GM18526 (cell line): ENCODE measurements around the gene BCLAF3.

Experiments used
- POLR2A ChIP-seq: IDR thresholded peaks from 3 replicates; pipeline ENCODE4 v1.6.1; 2011; ENCODE audit not compliant: insufficient read length; ENCODE audit errors: extremely low read depth

BCLAF3 gene

GRCh38 chrX:19990556-19991349 lies at the start of gene BCLAF3:
Gene BCLAF3 (minus strand): TSS chrX:19991061. CDS start chrX:19970264, 20,797 bp downstream.
- TF ChIP-seq POLR2A = peak; percentile 41

- no peak for TF ChIP-seq POLR2A
Measured at GRCh38 chrX:20038966-20039365, 48.1 kb upstream of the BCLAF3 start.

- no peak for TF ChIP-seq POLR2A
Measured at GRCh38 chrX:20037186-20037585, 46.3 kb upstream of the BCLAF3 start.

GRCh38 chrX:20032201-20032600 lies 41.3 kb upstream of the BCLAF3 start:
- TF ChIP-seq POLR2A = no peak

- no peak for TF ChIP-seq POLR2A
Measured at GRCh38 chrX:20029728-20030127, 38.9 kb upstream of the BCLAF3 start.

GRCh38 chrX:20028588-20028987 lies 37.7 kb upstream of the BCLAF3 start:
- no peak for TF ChIP-seq POLR2A

- TF ChIP-seq POLR2A = no peak
Measured at GRCh38 chrX:20026278-20026677, 35.4 kb upstream of the BCLAF3 start.

GRCh38 chrX:20019672-20020365 lies 29.0 kb upstream of the BCLAF3 start:
- TF ChIP-seq POLR2A = no peak

- no peak for TF ChIP-seq POLR2A
Measured at GRCh38 chrX:20016616-20016945, 25.7 kb upstream of the BCLAF3 start.

- TF ChIP-seq POLR2A = no peak
Measured at GRCh38 chrX:20015945-20016615, 25.2 kb upstream of the BCLAF3 start.

- TF ChIP-seq POLR2A = no peak
Measured at GRCh38 chrX:20015422-20015821, 24.6 kb upstream of the BCLAF3 start.

- TF ChIP-seq POLR2A = no peak
Measured at GRCh38 chrX:20011608-20012007, 20.7 kb upstream of the BCLAF3 start.

- no peak for TF ChIP-seq POLR2A
Measured at GRCh38 chrX:20007962-20008622, 17.2 kb upstream of the BCLAF3 start.

GRCh38 chrX:20005883-20006282 lies 15.0 kb upstream of the BCLAF3 start:
- TF ChIP-seq POLR2A = no peak

- no peak for TF ChIP-seq POLR2A
Measured at GRCh38 chrX:20001588-20001987, 10.7 kb upstream of the BCLAF3 start.

- no peak for TF ChIP-seq POLR2A
Measured at GRCh38 chrX:19991350-19991718, 473 bp upstream of the BCLAF3 start.
